WTC11 (cell line): ENCODE measurements around the gene ZBTB20.

Experiments used
- ESRRA ChIP-seq: sonication (generic); formaldehyde crosslinking; IDR thresholded peaks from 2 replicates; pipeline ENCODE4 v1.8.1; 2022; ENCODE audit warnings: mild to moderate bottlenecking, missing genetic modification reagents, borderline replicate concordance
- ETV6 ChIP-seq: sonication (generic); formaldehyde crosslinking; IDR thresholded peaks from 2 replicates; pipeline ENCODE4 v1.8.1; 2022; ENCODE audit warnings: mild to moderate bottlenecking, missing genetic modification reagents
- FOXJ3 ChIP-seq: sonication (generic); formaldehyde crosslinking; IDR thresholded peaks from 2 replicates; pipeline ENCODE4 v1.9.0; 2021; ENCODE audit warnings: missing genetic modification reagents, mild to moderate bottlenecking, borderline replicate concordance
- GABPB1 ChIP-seq: sonication (generic); formaldehyde crosslinking; IDR thresholded peaks from 2 replicates; pipeline ENCODE4 v1.8.1; 2023; ENCODE audit warnings: mild to moderate bottlenecking, missing genetic modification reagents
- TEAD4 ChIP-seq: sonication (generic); formaldehyde crosslinking; IDR thresholded peaks from 2 replicates; pipeline ENCODE4 v1.8.0; 2022; ENCODE audit warnings: mild to moderate bottlenecking, missing genetic modification reagents
- TF ChIP-seq, protein P1 (sequence below): fragments of 200-600 bp; IDR thresholded peaks from 2 replicates; pipeline ENCODE4 v1.8.0; 2022; ENCODE audit warnings: antibody characterized with exemption
- TF ChIP-seq, protein P2 (sequence below): sonication (generic); formaldehyde crosslinking; conservative IDR thresholded peaks from 2 replicates; pipeline ENCODE4 v1.8.1; 2022; ENCODE audit warnings: mild to moderate bottlenecking, missing genetic modification reagents
- TF ChIP-seq, protein P3 (sequence below): sonication (generic); formaldehyde crosslinking; IDR thresholded peaks from 2 replicates; pipeline ENCODE4 v1.8.0; 2022; ENCODE audit warnings: mild to moderate bottlenecking, missing genetic modification reagents

DNA sequence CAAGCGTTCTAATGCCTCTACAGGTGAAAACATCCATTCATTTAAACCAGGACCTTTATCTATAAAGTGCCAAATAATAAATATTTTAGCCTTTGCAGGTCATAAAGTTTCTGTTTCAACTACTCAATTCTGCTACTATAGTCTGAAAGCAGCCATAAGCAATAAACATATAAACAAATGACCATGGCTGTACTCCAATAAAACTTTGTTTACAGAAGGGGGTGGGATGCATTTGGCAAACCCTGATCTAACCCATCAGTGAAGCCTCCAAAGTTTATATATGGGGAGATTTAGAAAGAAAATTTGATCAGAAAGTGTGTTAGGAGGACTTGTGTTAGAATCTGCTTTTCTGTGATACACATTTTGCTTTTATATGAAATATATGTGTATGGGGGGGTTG is 161.3 kb downstream of the ZBTB20 start:
- TF ChIP-seq, protein P1, sequence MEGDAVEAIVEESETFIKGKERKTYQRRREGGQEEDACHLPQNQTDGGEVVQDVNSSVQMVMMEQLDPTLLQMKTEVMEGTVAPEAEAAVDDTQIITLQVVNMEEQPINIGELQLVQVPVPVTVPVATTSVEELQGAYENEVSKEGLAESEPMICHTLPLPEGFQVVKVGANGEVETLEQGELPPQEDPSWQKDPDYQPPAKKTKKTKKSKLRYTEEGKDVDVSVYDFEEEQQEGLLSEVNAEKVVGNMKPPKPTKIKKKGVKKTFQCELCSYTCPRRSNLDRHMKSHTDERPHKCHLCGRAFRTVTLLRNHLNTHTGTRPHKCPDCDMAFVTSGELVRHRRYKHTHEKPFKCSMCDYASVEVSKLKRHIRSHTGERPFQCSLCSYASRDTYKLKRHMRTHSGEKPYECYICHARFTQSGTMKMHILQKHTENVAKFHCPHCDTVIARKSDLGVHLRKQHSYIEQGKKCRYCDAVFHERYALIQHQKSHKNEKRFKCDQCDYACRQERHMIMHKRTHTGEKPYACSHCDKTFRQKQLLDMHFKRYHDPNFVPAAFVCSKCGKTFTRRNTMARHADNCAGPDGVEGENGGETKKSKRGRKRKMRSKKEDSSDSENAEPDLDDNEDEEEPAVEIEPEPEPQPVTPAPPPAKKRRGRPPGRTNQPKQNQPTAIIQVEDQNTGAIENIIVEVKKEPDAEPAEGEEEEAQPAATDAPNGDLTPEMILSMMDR, result no peak
- TF ChIP-seq FOXJ3 (CRISPR knock-in tag) (no peak), TEAD4 (CRISPR knock-in tag) (no peak), GABPB1 (no peak), ESRRA (CRISPR knock-in tag) (no peak), ETV6 (CRISPR knock-in tag) (no peak)
- TF ChIP-seq, protein P2, sequence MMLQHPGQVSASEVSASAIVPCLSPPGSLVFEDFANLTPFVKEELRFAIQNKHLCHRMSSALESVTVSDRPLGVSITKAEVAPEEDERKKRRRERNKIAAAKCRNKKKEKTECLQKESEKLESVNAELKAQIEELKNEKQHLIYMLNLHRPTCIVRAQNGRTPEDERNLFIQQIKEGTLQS, result no peak
- TF ChIP-seq, protein P3, sequence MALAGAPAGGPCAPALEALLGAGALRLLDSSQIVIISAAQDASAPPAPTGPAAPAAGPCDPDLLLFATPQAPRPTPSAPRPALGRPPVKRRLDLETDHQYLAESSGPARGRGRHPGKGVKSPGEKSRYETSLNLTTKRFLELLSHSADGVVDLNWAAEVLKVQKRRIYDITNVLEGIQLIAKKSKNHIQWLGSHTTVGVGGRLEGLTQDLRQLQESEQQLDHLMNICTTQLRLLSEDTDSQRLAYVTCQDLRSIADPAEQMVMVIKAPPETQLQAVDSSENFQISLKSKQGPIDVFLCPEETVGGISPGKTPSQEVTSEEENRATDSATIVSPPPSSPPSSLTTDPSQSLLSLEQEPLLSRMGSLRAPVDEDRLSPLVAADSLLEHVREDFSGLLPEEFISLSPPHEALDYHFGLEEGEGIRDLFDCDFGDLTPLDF (CRISPR knock-in tag), result no peak
